Measurements from ENCODE around the gene MRPL14.

MRPL14 gene

GRCh38 chr6:44123544-44123943 is 3.7 kb downstream of the MRPL14 start:
- Histone ChIP-seq H3K4me1 (ENCODE audit: insufficient read depth, low read length) (peaks cover 29% of the 10 kb centered on the region), H3K9ac (ENCODE audit: low read depth, low read length) (no peak overlapping the region), H3K36me3 (ENCODE audit: insufficient read depth, low read length) (no peaks in the 10 kb centered on the region), H3K9me3 (ENCODE audit: control insufficient read depth, insufficient read depth, low read length) (no peaks in the 10 kb centered on the region)

GRCh38 chr6:44122801-44123200 is 4.5 kb downstream of the MRPL14 start:
- no peak overlapping the region for H3K9ac ChIP-seq (ENCODE audit: low read depth, low read length)
- peaks cover 29% of the 10 kb centered on the region for H3K4me1 ChIP-seq (ENCODE audit: insufficient read depth, low read length)
- no peaks in the 10 kb centered on the region for H3K36me3 ChIP-seq (ENCODE audit: insufficient read depth, low read length)
- no peaks in the 10 kb centered on the region for H3K9me3 ChIP-seq (ENCODE audit: control insufficient read depth, insufficient read depth, low read length)

- no peaks in the 10 kb centered on the region for H3K9me3 ChIP-seq (ENCODE audit: control insufficient read depth, insufficient read depth, low read length)
- no peaks in the 10 kb centered on the region for H3K36me3 ChIP-seq (ENCODE audit: insufficient read depth, low read length)
- no peak overlapping the region for H3K9ac ChIP-seq (ENCODE audit: low read depth, low read length)
- H3K4me1 ChIP-seq (ENCODE audit: insufficient read depth, low read length) = peaks cover 30% of the 10 kb centered on the region
Measured at GRCh38 chr6:44120692-44121443, 6.4 kb downstream of the MRPL14 start.

GRCh38 chr6:44119704-44120262 is 7.5 kb downstream of the MRPL14 start:
- Histone ChIP-seq H3K36me3 (ENCODE audit: insufficient read depth, low read length) (no peaks in the 10 kb centered on the region), H3K4me1 (ENCODE audit: insufficient read depth, low read length) (peaks cover 27% of the 10 kb centered on the region), H3K9ac (ENCODE audit: low read depth, low read length) (no peak overlapping the region), H3K9me3 (ENCODE audit: control insufficient read depth, insufficient read depth, low read length) (no peaks in the 10 kb centered on the region)

GRCh38 chr6:44117397-44118128 is 9.7 kb downstream of the MRPL14 start:
- H3K36me3 ChIP-seq (ENCODE audit: insufficient read depth, low read length) = peaks cover 5% of the 10 kb centered on the region
- no peak overlapping the region for H3K9ac ChIP-seq (ENCODE audit: low read depth, low read length)

GRCh38 chr6:44116641-44117382 is 10.4 kb downstream of the MRPL14 start:
- Histone ChIP-seq H3K9me3 (ENCODE audit: control insufficient read depth, insufficient read depth, low read length) (no peaks in the 10 kb centered on the region), H3K9ac (ENCODE audit: low read depth, low read length) (no peak overlapping the region), H3K36me3 (ENCODE audit: insufficient read depth, low read length) (peaks cover 8% of the 10 kb centered on the region), H3K4me1 (ENCODE audit: insufficient read depth, low read length) (peaks cover 13% of the 10 kb centered on the region; the same call in 1 of the 2 replicates)

More at GRCh38 chr6:44117397-44118128, 9.7 kb downstream of the MRPL14 start:
- peaks cover 13% of the 10 kb centered on the region; the same call in 1 of the 2 replicates for H3K4me1 ChIP-seq (ENCODE audit: insufficient read depth, low read length)
- H3K9me3 ChIP-seq (ENCODE audit: control insufficient read depth, insufficient read depth, low read length) = no peaks in the 10 kb centered on the region

- Histone ChIP-seq H3K4me1 (ENCODE audit: insufficient read depth, low read length) (peaks cover 5% of the 10 kb centered on the region; the same call in 1 of the 2 replicates), H3K9ac (ENCODE audit: low read depth, low read length) (no peak overlapping the region), H3K9me3 (ENCODE audit: control insufficient read depth, insufficient read depth, low read length) (no peaks in the 10 kb centered on the region), H3K36me3 (ENCODE audit: insufficient read depth, low read length) (peaks cover 8% of the 10 kb centered on the region)
Measured at GRCh38 chr6:44115866-44116265, 11.4 kb downstream of the MRPL14 start.

- H3K9ac ChIP-seq (ENCODE audit: low read depth, low read length) = no peak overlapping the region
- H3K36me3 ChIP-seq (ENCODE audit: insufficient read depth, low read length) = peaks cover 8% of the 10 kb centered on the region
- no peaks in the 10 kb centered on the region for H3K9me3 ChIP-seq (ENCODE audit: control insufficient read depth, insufficient read depth, low read length)
- peaks cover 5% of the 10 kb centered on the region; the same call in 1 of the 2 replicates for H3K4me1 ChIP-seq (ENCODE audit: insufficient read depth, low read length)
Measured at GRCh38 chr6:44113414-44113813, 13.8 kb downstream of the MRPL14 start.

- peaks cover 13% of the 10 kb centered on the region for H3K36me3 ChIP-seq (ENCODE audit: insufficient read depth, low read length)
Measured at GRCh38 chr6:44111434-44112417, 15.5 kb downstream of the MRPL14 start.

GRCh38 chr6:44110966-44111365 is 16.3 kb downstream of the MRPL14 start:
- Histone ChIP-seq H3K9me3 (ENCODE audit: control insufficient read depth, insufficient read depth, low read length) (no peaks in the 10 kb centered on the region), H3K9ac (ENCODE audit: low read depth, low read length) (no peak overlapping the region), H3K36me3 (ENCODE audit: insufficient read depth, low read length) (peaks cover 13% of the 10 kb centered on the region), H3K4me1 (ENCODE audit: insufficient read depth, low read length) (0 out of 2 replicates have a peak, but pooled peaks cover 1% of the 10 kb centered on the region)

More at GRCh38 chr6:44111434-44112417, 15.5 kb downstream of the MRPL14 start:
- 0 out of 2 replicates have a peak, but pooled peaks cover 5% of the 10 kb centered on the region for H3K4me1 ChIP-seq (ENCODE audit: insufficient read depth, low read length)
- H3K9ac ChIP-seq (ENCODE audit: low read depth, low read length) = no peak overlapping the region
- H3K9me3 ChIP-seq (ENCODE audit: control insufficient read depth, insufficient read depth, low read length) = no peaks in the 10 kb centered on the region

GRCh38 chr6:44110005-44110676 is 17.1 kb downstream of the MRPL14 start:
- H3K4me1 ChIP-seq (ENCODE audit: insufficient read depth, low read length) = no peaks in the 10 kb centered on the region
- H3K36me3 ChIP-seq (ENCODE audit: insufficient read depth, low read length) = peaks cover 13% of the 10 kb centered on the region
- no peaks in the 10 kb centered on the region for H3K9me3 ChIP-seq (ENCODE audit: control insufficient read depth, insufficient read depth, low read length)
- H3K9ac ChIP-seq (ENCODE audit: low read depth, low read length) = no peak overlapping the region

GRCh38 chr6:44109212-44109611 is 18.0 kb downstream of the MRPL14 start:
- Histone ChIP-seq H3K9me3 (ENCODE audit: control insufficient read depth, insufficient read depth, low read length) (no peaks in the 10 kb centered on the region), H3K9ac (ENCODE audit: low read depth, low read length) (no peak overlapping the region), H3K4me1 (ENCODE audit: insufficient read depth, low read length) (no peaks in the 10 kb centered on the region), H3K36me3 (ENCODE audit: insufficient read depth, low read length) (peaks cover 23% of the 10 kb centered on the region)

- Histone ChIP-seq H3K9ac (ENCODE audit: low read depth, low read length) (no peak overlapping the region), H3K4me1 (ENCODE audit: insufficient read depth, low read length) (no peaks in the 10 kb centered on the region), H3K9me3 (ENCODE audit: control insufficient read depth, insufficient read depth, low read length) (no peaks in the 10 kb centered on the region), H3K36me3 (ENCODE audit: insufficient read depth, low read length) (peaks cover 25% of the 10 kb centered on the region)
Measured at GRCh38 chr6:44108471-44108870, 18.8 kb downstream of the MRPL14 start.

Measured in ES-I3 (cell line).